T-helper 9 cell (primary cell): Measurements from ENCODE around the gene CD34.
"Not testable (repeated sequence)": the region's sequence is repeated elsewhere in the genome, so short reads cannot be mapped to it uniquely, and the experiment has no call there.

Experiments used
- DNase-seq: peaks from one replicate; pipeline ENCODE4 v3.0.0-alpha.2; 2020
- total RNA-seq, 2 donors: gene quantifications; one replicate each; lab custom pipeline; 2026; lab: John Stamatoyannopoulos, UW

Gene CD34, protein sequence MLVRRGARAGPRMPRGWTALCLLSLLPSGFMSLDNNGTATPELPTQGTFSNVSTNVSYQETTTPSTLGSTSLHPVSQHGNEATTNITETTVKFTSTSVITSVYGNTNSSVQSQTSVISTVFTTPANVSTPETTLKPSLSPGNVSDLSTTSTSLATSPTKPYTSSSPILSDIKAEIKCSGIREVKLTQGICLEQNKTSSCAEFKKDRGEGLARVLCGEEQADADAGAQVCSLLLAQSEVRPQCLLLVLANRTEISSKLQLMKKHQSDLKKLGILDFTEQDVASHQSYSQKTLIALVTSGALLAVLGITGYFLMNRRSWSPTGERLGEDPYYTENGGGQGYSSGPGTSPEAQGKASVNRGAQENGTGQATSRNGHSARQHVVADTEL
- total RNA-seq: 0 to 0.21 reads per million in 2 donors

- DNase-seq: no peak
Measured at GRCh38 chr1:207910591-207911354, at the start of gene CD34. Gene CD34 (minus strand): TSS chr1:207911125. CDS start chr1:207911080, 45 bp downstream.

DNA sequence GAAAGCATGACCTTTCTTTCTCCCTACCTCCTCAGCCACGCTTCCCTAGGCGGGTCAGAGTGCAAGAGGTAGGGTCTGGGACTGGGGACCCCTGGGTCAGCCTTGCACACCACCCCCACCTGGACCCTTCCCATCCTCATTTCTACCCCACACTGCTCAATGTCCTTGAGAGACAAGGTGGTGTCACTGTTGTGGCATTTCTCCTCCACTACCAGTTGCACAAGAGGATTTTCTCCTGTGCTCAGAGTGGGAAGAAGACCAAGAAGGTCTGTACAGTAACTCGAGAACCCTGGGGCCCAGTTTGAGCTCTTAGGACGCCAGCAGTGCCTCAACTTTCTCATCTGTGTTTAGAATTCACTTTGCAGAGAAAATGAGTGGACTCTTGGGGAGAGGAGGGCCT, 49.4 kb upstream of the CD34 start:
- no peak for DNase-seq

DNA sequence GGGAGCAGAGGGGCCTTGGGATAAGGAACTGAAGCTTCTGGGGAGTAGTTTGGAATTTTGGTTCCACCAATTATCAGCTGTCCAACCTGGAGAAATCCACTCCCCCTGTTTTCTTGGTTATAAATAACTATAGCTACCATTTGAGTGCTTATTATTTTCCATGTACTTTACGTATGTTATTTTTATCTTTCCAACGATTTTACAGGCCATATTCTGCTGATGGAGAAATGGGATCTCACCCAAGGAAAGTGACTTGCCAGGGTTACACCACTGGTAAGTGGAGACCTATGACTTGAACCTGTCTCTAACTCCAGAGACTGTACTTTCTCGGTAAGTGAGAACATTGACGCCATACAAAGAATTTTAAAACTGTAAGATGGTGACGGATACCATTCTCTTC, 49.0 kb upstream of the CD34 start:
- DNase-seq: no peak

- DNase-seq: no peak
Measured at GRCh38 chr1:207959141-207959825, 48.4 kb upstream of the CD34 start.

GRCh38 chr1:207958376-207959139, 47.6 kb upstream of the CD34 start:
- DNase-seq: no peak

GRCh38 chr1:207956986-207957385, 46.1 kb upstream of the CD34 start:
- DNase-seq: no peak

- DNase-seq: no peak
Measured at GRCh38 chr1:207954104-207954503, 43.2 kb upstream of the CD34 start.

- no peak for DNase-seq
Measured at GRCh38 chr1:207952617-207953542, 42.0 kb upstream of the CD34 start.

GRCh38 chr1:207951652-207952051, 40.7 kb upstream of the CD34 start:
- no peak for DNase-seq

GRCh38 chr1:207950750-207951149, 39.8 kb upstream of the CD34 start:
- DNase-seq: no peak

- no peak for DNase-seq
Measured at GRCh38 chr1:207949571-207950195, 38.8 kb upstream of the CD34 start.

GRCh38 chr1:207948536-207949250, 37.8 kb upstream of the CD34 start:
- DNase-seq: no peak

- DNase-seq: no peak
Measured at GRCh38 chr1:207946756-207947155, 35.8 kb upstream of the CD34 start.

DNA sequence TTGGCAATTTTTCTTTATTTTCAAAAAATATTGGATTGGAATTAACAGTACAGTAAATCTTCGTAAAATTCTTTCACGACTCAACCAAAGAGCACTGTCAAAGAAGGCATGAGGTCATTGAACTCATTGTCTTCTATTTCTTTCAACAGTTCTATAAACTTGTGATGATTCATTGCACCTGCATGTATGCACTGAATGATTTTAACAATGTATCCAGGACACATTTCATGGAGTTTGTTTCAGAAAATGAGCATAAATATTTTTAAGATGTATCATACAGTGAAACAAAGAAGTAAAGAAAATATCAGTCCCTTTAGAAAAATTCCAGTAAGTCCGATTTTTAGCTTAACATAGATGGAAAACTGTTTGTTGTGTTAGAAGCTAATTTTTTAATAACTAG, 33.6 kb upstream of the CD34 start:
- DNase-seq: no peak

GRCh38 chr1:207942337-207942741, 31.4 kb upstream of the CD34 start:
- not testable (repeated sequence) for DNase-seq

- DNase-seq: no peak
Measured at GRCh38 chr1:207941665-207942064, 30.7 kb upstream of the CD34 start.

GRCh38 chr1:207938016-207938415, 27.1 kb upstream of the CD34 start:
- no peak for DNase-seq

DNA sequence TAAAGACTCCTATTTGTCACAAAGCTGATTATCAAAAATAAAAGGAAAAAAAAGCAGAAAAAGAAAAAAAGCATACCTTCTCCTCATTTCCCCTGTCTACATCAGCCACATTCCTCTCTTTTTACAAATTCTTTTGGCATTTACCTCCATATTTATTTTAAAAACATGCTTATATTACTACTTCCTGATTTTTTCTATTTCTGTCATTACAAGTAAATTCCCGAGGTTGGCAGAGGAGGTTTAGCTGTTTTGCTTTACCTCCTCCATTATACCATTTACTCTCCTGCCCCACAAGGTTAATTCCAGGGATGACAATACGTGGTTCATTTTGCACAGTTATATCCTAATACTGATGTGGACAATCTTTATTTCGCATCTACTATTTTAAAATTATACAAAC, 26.3 kb upstream of the CD34 start:
- DNase-seq: no peak

- no peak for DNase-seq
Measured at GRCh38 chr1:207935166-207935583, 24.2 kb upstream of the CD34 start.

DNA sequence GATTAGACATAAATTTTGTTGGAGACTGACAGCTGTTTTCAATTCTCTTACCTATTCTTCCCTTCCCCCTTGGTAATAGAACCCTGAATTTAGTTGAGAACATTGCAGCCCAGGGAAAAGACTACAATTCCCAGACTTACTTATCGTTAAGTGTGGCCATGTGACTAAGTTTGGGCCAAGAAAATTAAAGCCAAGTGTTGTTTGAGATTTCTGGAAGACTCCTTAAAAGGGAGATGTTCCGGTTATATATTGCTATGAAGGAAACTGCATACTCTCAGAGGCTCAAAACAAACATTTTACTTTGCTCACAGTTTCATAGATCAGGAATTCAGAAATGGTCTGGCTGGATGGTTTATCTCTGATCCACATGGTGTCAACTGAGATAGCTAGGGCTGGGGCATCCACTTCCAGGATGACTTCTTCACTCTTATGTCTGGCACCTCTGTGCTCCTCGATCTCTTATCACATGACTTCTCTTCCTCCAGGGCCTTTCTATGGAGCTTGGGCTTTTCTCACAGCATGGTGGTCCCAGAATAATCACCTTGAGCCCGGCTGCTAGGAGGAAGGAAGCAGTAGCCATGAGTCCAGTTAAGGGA, 22.4 kb upstream of the CD34 start:
- no peak for DNase-seq
